Kidney (tissue), 14 donors: ENCODE results near the gene B3GAT1. TPM values are rescaled to one million over a fixed set of nuclear protein-coding genes. Genes with fewer than 3 reads are reported as not detected.

Source experiments
- DNase-seq, 5 donors: peaks; one replicate each; pipeline ENCODE4 v3.0.0-alpha.2; 2013 to 2020
- FAIRE-seq: peaks from 2 replicates; lab custom pipeline; 2012; peaks lifted over from hg19 to GRCh38; lab: Jason Lieb, UNC
- H3K27ac ChIP-seq, 2 donors: one replicate each; pipeline ENCODE4 v1.7.0; 2013; ENCODE audit warnings: low read depth in 2 of 2, low read length in 2 of 2, inconsistent platforms in 1 of 2
- H3K27me3 ChIP-seq: one replicate; pipeline ENCODE4 v1.7.1; 2013; ENCODE audit warnings: low read length, inconsistent platforms; ENCODE audit not compliant: control insufficient read depth, insufficient read depth
- H3K36me3 ChIP-seq, 3 donors: one replicate each; pipeline versions ENCODE4 v1.7.0 to v1.7.1; 2013; ENCODE audit warnings: low read length in 3 of 3, control low read depth in 1 of 3, inconsistent platforms in 1 of 3; ENCODE audit not compliant: insufficient read depth in 3 of 3, control insufficient read depth in 2 of 3
- H3K4me1 ChIP-seq, 3 donors: one replicate each; pipeline versions ENCODE4 v1.7.0 to v1.7.1; 2013; ENCODE audit warnings: low read length in 3 of 3, inconsistent platforms in 1 of 3, low read depth in 1 of 3; ENCODE audit not compliant: control insufficient read depth in 2 of 3, insufficient read depth in 2 of 3
- H3K4me3 ChIP-seq, 3 donors: one replicate each; pipeline versions ENCODE4 v1.7.0 to v1.8.1; 2013; ENCODE audit warnings: low read length in 3 of 3, control low read depth in 1 of 3, inconsistent platforms in 1 of 3
- H3K9ac ChIP-seq, 3 donors: one replicate each; pipeline versions ENCODE4 v1.7.0 to v1.7.1; 2013; ENCODE audit warnings: low read length in 3 of 3, control low read depth in 1 of 3, inconsistent platforms in 1 of 3
- H3K9me3 ChIP-seq, 3 donors: one replicate each; pipeline versions ENCODE4 v1.7.0 to v1.7.1; 2013; ENCODE audit warnings: low read length in 3 of 3, control low read depth in 1 of 3, inconsistent platforms in 1 of 3; ENCODE audit not compliant: control insufficient read depth in 2 of 3, insufficient read depth in 1 of 3
- intact Hi-C: fragments of 100-400 bp; cut with DNase I; formaldehyde crosslinking; loops from one replicate; pipeline ENCODE4 v1.11.1; 2022
- polyA plus RNA-seq: library from polyadenylated mRNA; stranded (reverse); fragments of 350-450 nt; fragmentation: Illumina TruSeq; extraction: RNeasy Lipid Tissue Mini Kit (QIAGEN cat#74804); gene quantifications from one replicate; pipeline ENCODE4 v1.2.3, GENCODE V29; 2014; ENCODE audit warnings: low read depth, low replicate concordance; ENCODE audit not compliant: insufficient read depth
- total RNA-seq: library from RNA; stranded (reverse); fragmentation: NEBNext Ultra II Directional; extraction: Animal tissue kit (Norgen Biotek cat#: 25700); gene quantifications from one replicate; pipeline ENCODE4 v1.2.1, GENCODE V29; 2021
- TF ChIP-seq, protein P1 (sequence below): IDR thresholded peaks from 3 replicates; pipeline ENCODE4 v1.5.1; 2012; ENCODE audit warnings: mild to moderate bottlenecking, moderate library complexity, borderline replicate concordance; ENCODE audit not compliant: insufficient read depth; ENCODE audit errors: extremely low read depth
- donor health status: control.
- donor health status: control.
- donor health status: control.
- donor health status: control.
- donor health status: control.
- donor health status: DM: yes; HTN: yes; CAD: no.
- donor health status: Normal renal cell carcinoma (clear cell type).

B3GAT1 gene
- total and polyA plus RNA-seq, 2 donors from 2014 or later, result 0.82 to 3.7 TPM

DNA sequence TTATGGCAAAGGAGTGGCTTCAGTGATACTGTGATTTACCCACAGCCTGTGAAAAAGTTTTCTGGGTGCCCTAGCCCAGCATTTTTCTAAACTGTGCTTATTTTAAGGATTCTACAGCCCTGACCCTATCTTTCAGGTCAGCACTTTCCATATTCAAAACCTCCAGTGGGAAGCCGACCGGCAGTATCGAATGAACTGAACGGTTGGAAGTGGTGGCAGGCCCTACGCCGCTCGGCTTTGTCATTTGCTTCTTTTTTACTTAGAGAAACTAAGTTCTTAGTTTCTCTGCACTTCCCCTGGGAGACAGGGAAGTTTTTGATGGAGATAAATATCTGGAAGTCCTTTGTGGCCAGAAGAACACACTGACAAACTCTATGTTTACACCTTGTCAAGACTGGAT is 79.3 kb downstream of the B3GAT1 start:
- no peak overlapping the region for H3K27ac ChIP-seq
- TF ChIP-seq, protein P1, sequence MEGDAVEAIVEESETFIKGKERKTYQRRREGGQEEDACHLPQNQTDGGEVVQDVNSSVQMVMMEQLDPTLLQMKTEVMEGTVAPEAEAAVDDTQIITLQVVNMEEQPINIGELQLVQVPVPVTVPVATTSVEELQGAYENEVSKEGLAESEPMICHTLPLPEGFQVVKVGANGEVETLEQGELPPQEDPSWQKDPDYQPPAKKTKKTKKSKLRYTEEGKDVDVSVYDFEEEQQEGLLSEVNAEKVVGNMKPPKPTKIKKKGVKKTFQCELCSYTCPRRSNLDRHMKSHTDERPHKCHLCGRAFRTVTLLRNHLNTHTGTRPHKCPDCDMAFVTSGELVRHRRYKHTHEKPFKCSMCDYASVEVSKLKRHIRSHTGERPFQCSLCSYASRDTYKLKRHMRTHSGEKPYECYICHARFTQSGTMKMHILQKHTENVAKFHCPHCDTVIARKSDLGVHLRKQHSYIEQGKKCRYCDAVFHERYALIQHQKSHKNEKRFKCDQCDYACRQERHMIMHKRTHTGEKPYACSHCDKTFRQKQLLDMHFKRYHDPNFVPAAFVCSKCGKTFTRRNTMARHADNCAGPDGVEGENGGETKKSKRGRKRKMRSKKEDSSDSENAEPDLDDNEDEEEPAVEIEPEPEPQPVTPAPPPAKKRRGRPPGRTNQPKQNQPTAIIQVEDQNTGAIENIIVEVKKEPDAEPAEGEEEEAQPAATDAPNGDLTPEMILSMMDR, result no peak
- no peak for FAIRE-seq
- H3K27me3 ChIP-seq, result peaks cover 10% of the 10 kb centered on the region
- no peaks in the 10 kb centered on the region for H3K36me3 ChIP-seq
- intact Hi-C loops, result no loop called here
- peaks cover 3 to 14% (median 4%) of the 10 kb centered on the region in 3 donors for H3K4me1 ChIP-seq
- H3K9me3 ChIP-seq, result no peaks in the 10 kb centered on the region
- peak overlapping the region in 2 of 3 donors; percentile 32 to 60 for H3K4me3 ChIP-seq
- DNase-seq, result no peak
- no peak overlapping the region for H3K9ac ChIP-seq

DNA sequence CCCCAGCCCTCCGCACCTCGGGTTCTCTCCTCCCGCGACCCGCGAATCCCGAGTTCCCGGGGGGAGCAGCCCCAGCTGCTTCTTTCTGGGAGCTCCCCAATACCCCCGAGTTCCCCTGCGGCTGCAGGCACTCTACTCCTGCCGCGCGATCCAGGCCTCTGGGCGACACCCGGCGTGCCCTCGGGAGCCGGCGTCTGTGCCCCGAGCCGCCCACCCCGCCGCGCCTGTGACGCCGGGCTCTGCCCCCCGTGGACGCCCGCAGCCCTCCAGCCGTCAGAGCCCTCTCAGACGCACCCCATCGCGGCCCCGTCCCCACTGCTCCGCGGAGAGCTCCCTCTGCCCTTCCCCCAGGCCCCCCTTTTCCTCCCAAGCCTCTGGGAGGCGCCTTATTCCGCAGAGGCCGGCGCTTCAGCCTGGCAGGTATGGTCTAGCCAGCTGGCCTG is 79.8 kb downstream of the B3GAT1 start:
- H3K4me1 ChIP-seq, result peaks cover 3 to 15% (median 4%) of the 10 kb centered on the region in 3 donors
- TF ChIP-seq, protein P1, result no peak
- DNase-seq (peak in 4 of 5 donors; percentile 30 to 75 (median 47)), FAIRE-seq (no peak)
- H3K27me3 ChIP-seq, result peaks cover 10% of the 10 kb centered on the region
- H3K9me3 ChIP-seq, result no peaks in the 10 kb centered on the region
- no peaks in the 10 kb centered on the region for H3K36me3 ChIP-seq
- intact Hi-C loops, result no loop called here
- peak overlapping the region; percentile 39 to 60 (median 48) for H3K4me3 ChIP-seq
- H3K9ac ChIP-seq, result no peak overlapping the region
- no peak overlapping the region for H3K27ac ChIP-seq

DNA sequence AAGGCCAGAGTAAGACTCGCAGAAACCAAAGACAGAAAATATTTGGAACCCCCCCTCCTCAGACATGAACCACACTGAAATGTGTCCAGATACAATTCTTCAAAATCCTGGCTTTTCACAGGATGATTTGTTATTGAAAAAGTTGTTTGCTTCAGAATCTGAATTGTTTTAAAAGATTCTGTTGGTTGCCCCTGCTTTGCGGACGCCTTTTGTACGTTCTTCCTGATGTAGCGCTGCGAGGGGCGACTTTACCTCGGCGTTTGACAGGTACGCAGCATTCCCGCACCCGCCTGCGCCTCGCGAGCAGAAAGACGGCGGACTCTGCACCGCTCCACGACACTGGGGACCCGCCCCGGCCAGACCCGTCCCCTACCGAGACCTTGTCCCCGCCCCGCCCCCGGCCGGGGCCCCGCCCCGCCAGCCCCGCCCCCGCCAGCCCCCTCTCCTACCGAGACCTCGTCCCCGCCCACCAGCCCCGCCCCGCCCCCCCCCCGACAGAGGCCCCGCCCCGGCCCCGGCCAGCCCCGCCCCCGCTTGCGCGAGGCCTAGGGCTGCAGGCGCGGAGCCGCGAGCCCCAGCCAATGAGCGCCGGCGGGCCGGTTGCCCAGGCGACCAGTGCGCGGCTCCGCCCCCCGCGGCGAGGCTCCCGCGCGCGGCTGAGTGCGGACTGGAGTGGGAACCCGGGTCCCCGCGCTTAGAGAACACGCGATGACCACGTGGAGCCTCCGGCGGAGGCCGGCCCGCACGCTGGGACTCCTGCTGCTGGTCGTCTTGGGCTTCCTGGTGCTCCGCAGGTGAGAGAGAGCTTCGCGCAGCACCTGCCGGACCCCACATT is 80.5 kb downstream of the B3GAT1 start, which contains the start of gene GLB1L2:
Gene GLB1L2, plus strand, starts transcription at position 635 of the 835 bp plus-strand sequence. Its CDS starts 74 bp downstream, at position 709.
- DNase-seq (peak; percentile 76 to 94 (median 89)), FAIRE-seq (no peak)
- TF ChIP-seq, protein P1, result no peak
- no peak within 1 kb of the TSS for H3K9ac ChIP-seq
- H3K27me3 ChIP-seq, result peaks cover 10% of the 10 kb centered on the region
- no peaks in the 10 kb centered on the region for H3K36me3 ChIP-seq
- intact Hi-C loops, result no loop called here
- peak within 1 kb of the TSS; percentile 39 to 64 (median 48) for H3K4me3 ChIP-seq
- peaks cover 3 to 15% (median 4%) of the 10 kb centered on the region in 3 donors for H3K4me1 ChIP-seq
- no peaks in the 10 kb centered on the region for H3K9me3 ChIP-seq
- no peak within 1 kb of the TSS for H3K27ac ChIP-seq
